ENCODE measurements around the gene APOOL. TPM values are rescaled to one million over a fixed set of nuclear protein-coding genes. Genes with fewer than 3 reads are reported as not detected.

Gene APOOL
- total and polyA plus RNA-seq, 9 of the 15 experiments (the other 6 are each of a cell fraction or from before 2014, with no cell fraction given) = 4.6 to 20.5 (median 10.2) TPM

DNA sequence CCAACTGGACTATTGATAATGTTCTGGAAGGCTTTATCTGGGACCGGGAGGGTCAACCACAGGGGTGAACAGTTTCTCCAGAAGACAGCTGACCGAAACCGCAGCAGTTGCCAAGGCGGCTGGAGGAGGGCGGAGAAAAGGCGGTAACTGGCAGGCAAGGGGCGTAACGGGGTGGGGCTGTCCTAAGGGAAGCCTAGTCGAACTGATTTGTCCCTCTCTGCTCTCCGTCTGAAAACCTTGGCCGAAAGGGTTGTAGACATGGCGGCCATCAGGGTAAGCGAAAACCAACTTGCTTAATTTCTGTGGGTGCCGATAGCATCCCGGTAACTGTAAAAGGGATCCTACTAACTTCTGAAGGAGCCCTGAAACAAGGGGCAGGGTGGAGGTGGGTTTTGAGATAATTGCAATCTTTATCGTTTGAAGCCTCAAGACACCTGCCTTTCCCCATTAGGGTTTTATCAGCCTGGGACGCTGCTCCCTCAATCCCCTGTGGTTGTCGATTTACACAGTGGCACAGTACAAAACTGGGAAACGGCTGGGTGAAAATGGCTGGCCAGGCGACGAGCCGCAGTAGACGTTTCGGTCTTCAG is at the start of gene APOOL (continued):
- TF ChIP-seq FOXP4 (CRISPR knock-in tag; IDR thresholded peaks at IDR 0.05; ENCODE audit: borderline replicate concordance) = no peak
- TF ChIP-seq KAT2B (IDR thresholded peaks at IDR 0.05; ENCODE audit: low read depth, low read length) = no peak
- TF ChIP-seq NFE2 (IDR thresholded peaks at IDR 0.05; ENCODE audit: low read depth) = no peak
- no peak for TF ChIP-seq RFX7 (CRISPR knock-in tag; IDR thresholded peaks at IDR 0.05)
- peak; percentile 68; the same call in 1 of the 2 replicates for TF ChIP-seq DIDO1 (tag; IDR thresholded peaks at IDR 0.05; ENCODE audit: low read depth)
- no peak for TF ChIP-seq SAFB (IDR thresholded peaks at IDR 0.05; ENCODE audit: borderline replicate concordance, low read depth, low read length)
- no peak for TF ChIP-seq COPS2 (conservative IDR thresholded peaks at IDR 0.05)
- TF ChIP-seq MYC (IDR thresholded peaks at IDR 0.05; ENCODE audit: low read depth, low read length) = no peak
- TF ChIP-seq MYC (CRISPR knock-in tag; IDR thresholded peaks at IDR 0.05; ENCODE audit: borderline replicate concordance, low read depth) = no peak
- TF ChIP-seq ARHGAP35 (IDR thresholded peaks at IDR 0.05; ENCODE audit: partially characterized antibody) = no peak
- TF ChIP-seq NRF1 (conservative IDR thresholded peaks at IDR 0.05 in 1 of 2, IDR thresholded peaks at IDR 0.05 in 1 of 2) = no peak
- TF ChIP-seq, protein P1, sequence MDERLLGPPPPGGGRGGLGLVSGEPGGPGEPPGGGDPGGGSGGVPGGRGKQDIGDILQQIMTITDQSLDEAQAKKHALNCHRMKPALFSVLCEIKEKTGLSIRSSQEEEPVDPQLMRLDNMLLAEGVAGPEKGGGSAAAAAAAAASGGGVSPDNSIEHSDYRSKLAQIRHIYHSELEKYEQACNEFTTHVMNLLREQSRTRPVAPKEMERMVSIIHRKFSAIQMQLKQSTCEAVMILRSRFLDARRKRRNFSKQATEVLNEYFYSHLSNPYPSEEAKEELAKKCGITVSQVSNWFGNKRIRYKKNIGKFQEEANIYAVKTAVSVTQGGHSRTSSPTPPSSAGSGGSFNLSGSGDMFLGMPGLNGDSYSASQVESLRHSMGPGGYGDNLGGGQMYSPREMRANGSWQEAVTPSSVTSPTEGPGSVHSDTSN (CRISPR knock-in tag; IDR thresholded peaks at IDR 0.05; ENCODE audit: low read depth) = no peak
- TF ChIP-seq, protein P1 (tag; conservative IDR thresholded peaks at IDR 0.05; ENCODE audit: low read depth) = peak; percentile 57; the same call in 1 of the 2 replicates
- TF ChIP-seq NCOA2 (IDR thresholded peaks at IDR 0.05; ENCODE audit: partially characterized antibody in 2 of 2) = no peak
- TF ChIP-seq POLR2G (IDR thresholded peaks at IDR 0.05; ENCODE audit: low read depth, low read length) = 0 out of 2 replicates have a peak, but pooled peaks have one; percentile 35
- no peak for TF ChIP-seq SMAD3 (CRISPR knock-in tag; conservative IDR thresholded peaks at IDR 0.05)
- no peak for TF ChIP-seq ARID2 (IDR thresholded peaks at IDR 0.05)
- TF ChIP-seq KLF13 (tag; IDR thresholded peaks at IDR 0.05; ENCODE audit: borderline replicate concordance, low read depth) = no peak
- TF ChIP-seq CBFB (CRISPR knock-in tag; IDR thresholded peaks at IDR 0.05) = 0 out of 2 replicates have a peak, but pooled peaks have one; percentile 45
- no peak for TF ChIP-seq ZNF766 (CRISPR knock-in tag; conservative IDR thresholded peaks at IDR 0.05)
- TF ChIP-seq ZNF586 (CRISPR knock-in tag; conservative IDR thresholded peaks at IDR 0.05) = no peak
- TF ChIP-seq, protein P2, sequence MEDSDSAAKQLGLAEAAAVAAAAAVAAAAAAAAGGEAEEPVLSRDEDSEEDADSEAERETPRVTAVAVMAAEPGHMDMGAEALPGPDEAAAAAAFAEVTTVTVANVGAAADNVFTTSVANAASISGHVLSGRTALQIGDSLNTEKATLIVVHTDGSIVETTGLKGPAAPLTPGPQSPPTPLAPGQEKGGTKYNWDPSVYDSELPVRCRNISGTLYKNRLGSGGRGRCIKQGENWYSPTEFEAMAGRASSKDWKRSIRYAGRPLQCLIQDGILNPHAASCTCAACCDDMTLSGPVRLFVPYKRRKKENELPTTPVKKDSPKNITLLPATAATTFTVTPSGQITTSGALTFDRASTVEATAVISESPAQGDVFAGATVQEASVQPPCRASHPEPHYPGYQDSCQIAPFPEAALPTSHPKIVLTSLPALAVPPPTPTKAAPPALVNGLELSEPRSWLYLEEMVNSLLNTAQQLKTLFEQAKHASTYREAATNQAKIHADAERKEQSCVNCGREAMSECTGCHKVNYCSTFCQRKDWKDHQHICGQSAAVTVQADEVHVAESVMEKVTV (CRISPR knock-in tag; IDR thresholded peaks at IDR 0.05) = no peak
- no peak for TF ChIP-seq PCBP1 (IDR thresholded peaks at IDR 0.05; ENCODE audit: low read depth, low read length, poor library complexity, severe bottlenecking)
- no peak for TF ChIP-seq PTRF (tag; IDR thresholded peaks at IDR 0.05)
